Right renal pelvis (tissue), 4 donors: ENCODE measurements around the gene RCCD1. TPM values are rescaled to one million over a fixed set of nuclear protein-coding genes. Genes with fewer than 3 reads are reported as not detected.
A peak's percentile ranks its signal among the peaks of the same experiment; 100 is the strongest.

ENCODE experiments used
- DNase-seq, 4 donors: peaks; one replicate each; pipeline ENCODE4 v3.0.0-alpha.2; 2013; ENCODE audit warnings: low read depth in 4 of 4, low spot score in 3 of 4, missing footprints in 1 of 4
- polyA plus RNA-seq, 4 donors: library from polyadenylated mRNA; unstranded; fragments of 120-200 nt; gene quantifications; one replicate each; pipeline ENCODE4 v1.2.1, GENCODE V29; 2013; ENCODE audit not compliant: insufficient read length in 4 of 4

Gene RCCD1
- polyA plus RNA-seq, 4 donors, result 15.2 to 18.9 (median 17.2) TPM

DNA sequence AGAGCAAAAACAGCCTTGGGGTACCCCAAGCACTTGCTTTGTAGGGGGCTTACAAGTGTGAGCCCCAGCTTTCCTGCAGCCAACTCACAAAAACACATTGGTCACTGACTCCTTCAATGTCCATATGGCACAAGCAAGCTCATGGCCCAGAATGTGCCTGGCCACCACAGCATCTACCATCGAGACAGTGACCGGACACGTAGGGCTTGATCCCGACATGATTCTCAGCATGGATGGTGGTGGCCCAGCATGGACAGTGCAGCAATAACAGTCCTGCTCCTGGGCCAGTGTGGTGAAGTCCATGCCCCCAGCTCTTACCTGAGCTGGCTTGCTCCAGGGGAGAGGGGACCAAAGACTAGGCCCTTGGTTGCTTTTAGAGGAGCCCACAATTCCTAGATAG, 13.6 kb upstream of the RCCD1 start:
- DNase-seq, result no peak

DNA sequence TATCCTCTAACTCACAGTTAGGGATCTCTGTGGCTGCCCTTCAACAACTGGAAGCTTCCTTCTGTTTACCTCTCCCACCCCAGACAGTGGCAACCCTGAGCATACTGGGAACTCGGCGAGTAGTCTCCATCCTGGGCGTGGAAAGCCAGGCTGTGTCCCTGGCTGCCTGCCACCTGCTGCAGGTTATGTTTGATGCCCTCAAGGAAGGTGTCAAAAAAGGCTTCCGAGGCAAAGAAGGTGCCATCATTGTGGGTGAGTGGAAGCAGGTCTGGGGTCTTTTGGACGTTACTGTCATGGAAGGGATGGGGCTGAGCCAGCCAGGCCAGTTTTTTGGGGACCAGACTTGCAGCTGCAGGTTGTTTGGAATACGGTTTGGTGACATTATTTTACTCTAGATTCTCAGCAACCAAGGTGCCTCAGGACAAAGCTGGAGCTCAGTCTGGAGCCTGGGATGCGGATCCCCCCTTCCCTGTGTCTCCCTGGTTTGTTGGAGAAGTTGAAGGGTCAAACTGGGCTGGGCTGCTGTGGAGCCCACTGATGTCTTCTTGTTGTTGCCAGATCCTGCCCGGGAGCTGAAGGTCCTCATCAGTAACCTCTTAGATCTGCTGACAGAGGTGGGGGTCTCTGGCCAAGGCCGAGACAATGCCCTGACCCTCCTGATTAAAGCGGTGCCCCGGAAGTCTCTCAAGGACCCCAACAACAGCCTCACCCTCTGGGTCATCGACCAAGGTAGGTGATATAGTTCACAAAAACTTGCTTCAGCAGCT, 12.1 kb upstream of the RCCD1 start:
- no peak for DNase-seq

DNA sequence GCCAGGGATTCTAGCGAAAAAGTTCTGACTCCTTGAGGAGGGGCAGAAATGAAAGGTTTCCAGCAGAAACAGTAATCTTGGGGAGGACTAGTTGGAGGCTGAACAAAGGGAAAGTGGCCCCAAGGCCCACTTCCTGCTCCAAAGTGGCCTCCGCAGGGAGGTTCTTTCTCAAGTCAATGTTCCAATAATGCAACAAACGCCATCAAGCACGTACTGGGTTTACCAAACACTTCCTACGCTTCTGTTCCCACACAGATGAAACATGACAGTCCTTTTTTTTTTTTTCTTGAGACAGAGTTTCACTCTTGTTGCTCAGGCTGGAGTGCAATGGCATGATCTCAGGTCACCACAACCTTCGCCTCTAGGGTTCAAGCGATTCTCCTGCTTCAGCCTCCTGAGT, 9.6 kb upstream of the RCCD1 start:
- no peak for DNase-seq

DNA sequence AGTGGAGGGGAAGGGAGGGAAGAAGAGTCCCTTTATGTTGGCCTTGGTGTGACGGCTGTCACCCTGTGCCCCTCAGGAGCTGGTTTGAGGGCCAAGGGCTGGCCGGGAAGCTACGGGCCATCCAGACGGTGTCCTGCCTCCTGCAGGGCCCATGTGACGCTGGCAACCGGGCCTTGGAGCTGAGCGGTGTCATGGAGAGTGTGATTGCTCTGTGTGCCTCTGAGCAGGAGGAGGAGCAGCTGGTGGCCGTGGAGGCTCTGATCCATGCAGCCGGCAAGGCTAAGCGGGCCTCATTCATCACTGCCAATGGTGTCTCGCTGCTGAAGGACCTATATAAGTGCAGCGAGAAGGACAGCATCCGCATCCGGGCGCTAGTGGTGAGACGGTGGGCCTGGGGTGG, 8.1 kb upstream of the RCCD1 start:
- no peak for DNase-seq

DNA sequence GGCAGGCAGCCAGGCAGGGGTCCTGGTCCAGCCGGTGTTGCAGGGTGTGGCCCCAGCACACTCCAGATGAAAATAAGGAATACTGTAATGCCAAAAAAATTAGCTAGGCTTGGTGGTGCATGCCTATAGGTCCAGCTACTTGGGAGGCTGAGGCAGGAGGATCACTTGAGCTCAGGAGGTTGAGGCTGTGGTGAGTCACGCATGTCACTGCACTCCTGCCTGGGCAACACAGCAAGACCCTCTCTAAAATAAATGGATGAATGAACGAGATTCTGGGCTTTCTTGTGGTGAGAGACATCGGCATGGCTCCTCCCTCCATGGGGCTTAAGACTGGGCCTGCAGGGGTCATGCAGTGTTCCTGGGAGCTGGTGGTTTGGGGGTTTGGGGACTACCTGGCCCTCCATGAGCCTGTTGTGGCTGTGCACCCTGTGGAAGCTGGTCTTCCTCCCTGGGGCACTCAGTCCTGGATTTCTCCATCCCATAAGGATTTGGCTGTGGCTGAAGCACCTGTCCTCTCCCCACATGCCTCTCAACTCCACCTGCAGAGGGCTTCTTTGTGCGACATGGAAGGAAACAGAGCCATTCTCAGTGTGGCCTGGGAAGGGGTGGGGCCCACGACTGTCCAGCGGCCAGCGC, 7.6 kb upstream of the RCCD1 start:
- no peak for DNase-seq

DNA sequence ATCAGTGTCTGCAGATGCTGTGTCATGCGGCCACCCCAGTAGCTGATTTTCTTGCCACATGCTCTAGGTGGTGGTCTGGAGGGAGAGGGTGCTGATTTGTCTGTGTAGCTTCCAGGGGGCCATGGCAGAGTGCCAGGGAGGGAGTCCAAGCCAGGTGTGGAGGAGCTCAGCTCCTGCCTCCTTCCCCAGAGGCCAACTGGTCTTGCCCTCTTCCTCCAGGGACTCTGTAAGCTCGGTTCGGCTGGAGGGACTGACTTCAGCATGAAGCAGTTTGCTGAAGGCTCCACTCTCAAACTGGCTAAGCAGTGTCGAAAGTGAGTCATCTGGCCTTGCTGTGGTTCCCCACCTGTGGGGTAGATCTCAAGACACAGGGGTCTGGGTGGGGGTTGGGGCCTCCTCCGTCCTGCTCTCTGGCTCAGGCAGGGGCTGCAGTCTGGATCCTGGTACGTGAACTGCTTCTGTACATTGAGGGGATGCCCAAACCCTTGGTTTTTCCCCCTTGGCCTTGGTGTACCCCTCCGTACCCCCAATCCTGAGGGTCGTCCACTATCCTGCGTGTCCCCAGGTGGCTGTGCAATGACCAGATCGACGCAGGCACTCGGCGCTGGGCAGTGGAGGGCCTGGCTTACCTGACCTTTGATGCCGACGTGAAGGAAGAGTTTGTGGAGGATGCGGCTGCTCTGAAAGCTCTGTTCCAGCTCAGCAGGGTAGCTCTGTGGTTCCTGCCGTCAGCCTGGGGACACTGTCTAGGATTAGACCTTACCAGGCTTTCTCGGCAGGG, 6.9 kb upstream of the RCCD1 start:
- no peak for DNase-seq

- DNase-seq, result no peak
These were observed 6.2 kb upstream of the RCCD1 start for GRCh38 chr15:90948506-90948905.

- DNase-seq, result no peak
These were observed 4.6 kb upstream of the RCCD1 start for GRCh38 chr15:90949979-90950675.

GRCh38 chr15:90950676-90951075, 4.0 kb upstream of the RCCD1 start:
- DNase-seq, result no peak

DNA sequence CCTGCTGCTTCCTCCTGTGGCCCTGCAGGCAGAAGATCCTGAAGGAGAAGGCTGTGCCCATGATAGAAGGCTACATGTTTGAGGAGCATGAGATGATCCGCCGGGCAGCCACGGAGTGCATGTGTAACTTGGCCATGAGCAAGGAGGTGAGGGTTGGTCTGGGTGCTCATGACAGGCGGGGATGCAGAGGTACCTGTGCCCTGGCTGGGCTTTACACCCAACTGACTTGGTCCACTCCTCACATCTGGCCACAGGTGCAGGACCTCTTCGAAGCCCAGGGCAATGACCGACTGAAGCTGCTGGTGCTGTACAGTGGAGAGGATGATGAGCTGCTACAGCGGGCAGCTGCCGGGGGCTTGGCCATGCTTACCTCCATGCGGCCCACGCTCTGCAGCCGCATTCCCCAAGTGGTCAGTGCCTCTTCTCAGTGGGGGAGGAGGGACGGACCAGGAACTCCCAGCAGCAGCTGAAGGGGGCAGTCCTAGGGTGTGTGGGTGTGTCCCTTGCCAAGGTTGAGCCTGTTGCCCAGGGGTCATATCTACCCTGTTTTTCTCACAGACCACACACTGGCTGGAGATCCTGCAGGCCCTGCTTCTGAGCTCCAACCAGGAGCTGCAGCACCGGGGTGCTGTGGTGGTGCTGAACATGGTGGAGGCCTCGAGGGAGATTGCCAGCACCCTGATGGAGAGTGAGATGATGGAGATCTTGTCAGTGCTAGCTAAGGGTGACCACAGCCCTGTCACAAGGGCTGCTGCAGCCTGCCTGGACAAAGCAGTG, 1.6 kb upstream of the RCCD1 start:
- no peak for DNase-seq

DNA sequence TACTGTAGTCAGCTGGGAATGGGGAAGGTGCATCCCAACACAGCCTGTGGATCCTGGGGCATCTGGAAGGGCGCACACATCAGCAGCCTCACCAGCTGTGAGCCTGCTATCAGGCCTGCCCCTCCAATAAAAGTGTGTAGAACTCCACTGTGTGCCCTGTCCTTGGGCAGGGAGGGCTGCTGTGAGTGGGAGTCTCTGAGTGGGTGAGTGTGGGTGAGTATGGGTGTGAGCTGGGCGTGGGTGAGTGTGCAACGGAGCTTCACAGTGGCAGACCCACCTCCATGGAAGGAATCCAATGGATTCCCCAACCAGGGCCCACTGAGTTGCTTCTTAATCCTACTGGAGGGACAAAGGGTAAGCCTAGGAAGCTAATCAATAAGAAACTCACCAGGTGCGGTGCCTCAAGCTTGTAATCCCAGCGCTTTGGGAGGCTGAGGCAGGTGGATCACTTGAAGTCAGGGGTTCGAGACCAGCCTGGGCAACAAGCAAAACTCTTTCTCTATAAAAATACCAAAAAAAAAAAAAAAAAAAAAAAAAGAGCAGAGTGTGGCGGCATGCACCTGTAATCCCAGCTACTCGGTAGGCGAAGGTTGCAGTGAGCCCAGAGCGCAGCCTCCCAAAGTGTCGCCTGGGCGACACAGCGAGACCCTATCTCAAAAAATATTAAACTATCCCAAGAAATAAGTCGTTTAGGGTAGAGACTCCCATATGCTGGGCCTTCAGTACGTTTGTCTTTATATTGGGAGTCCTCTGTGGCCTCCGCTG, 555 bp upstream of the RCCD1 start:
- DNase-seq, result no peak

- DNase-seq, result no peak
These were observed 1.1 kb downstream of the RCCD1 start for GRCh38 chr15:90955624-90956273.

GRCh38 chr15:90956274-90957030, 1.8 kb downstream of the RCCD1 start:
- DNase-seq, result peak; percentile 54 to 78 (median 68)

DNA sequence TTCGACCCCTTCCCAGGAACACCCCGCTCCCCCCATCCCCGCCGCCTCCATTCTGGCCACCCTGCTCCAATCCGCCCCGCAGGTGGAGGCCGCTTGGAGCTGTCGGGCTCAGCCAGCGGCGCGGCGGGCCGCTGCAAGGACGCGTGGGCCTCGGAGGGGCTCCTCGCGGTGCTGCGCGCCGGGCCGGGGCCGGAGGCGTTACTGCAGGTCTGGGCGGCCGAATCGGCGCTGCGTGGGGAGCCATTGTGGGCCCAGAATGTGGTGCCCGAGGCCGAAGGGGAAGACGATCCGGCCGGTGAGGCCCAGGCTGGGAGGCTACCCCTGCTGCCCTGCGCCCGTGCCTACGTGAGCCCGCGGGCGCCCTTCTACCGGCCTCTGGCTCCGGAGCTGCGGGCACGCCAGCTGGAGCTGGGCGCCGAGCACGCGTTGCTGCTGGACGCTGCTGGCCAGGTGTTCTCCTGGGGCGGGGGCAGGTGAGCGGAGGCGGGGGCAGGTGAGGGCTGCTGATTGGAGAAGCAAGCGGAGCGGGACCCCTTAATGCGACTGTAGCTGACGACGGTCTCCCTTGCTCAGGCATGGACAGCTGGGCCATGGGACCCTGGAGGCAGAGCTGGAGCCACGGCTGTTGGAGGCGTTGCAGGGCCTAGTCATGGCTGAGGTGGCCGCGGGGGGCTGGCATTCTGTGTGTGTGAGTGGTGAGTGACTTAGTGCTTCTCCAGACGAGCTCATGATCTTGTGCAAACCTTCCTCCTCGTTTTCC, 2.5 kb downstream of the RCCD1 start:
- no peak for DNase-seq

- no peak for DNase-seq
These were observed 3.1 kb downstream of the RCCD1 start for GRCh38 chr15:90957791-90958190.

DNA sequence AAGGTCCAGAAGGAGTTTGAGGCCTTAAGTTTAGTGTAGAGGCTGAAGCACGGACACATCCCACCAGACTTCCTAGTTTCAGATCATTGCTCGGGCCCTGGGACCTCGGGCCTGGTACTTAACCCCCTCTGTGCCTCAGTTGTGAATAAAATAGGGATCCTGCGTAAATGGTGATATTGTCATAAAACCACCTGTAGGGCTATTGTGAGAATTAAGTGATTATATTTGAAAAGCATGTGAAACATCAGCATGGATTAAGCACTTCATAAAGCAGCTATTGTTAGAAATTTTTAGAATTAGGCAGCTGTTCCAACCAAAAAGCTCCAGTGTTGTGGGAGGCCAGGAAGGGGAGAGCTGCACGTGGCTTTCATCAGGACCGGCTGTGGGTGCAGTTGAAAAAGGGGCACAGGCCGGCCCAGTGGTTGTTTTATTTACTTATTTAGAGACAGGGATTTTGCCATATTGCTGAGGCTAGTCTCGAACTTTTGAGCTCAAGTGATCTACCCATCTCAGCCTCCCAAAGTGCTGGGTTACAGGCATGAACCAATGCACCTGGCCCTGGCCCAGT, 4.4 kb downstream of the RCCD1 start:
- no peak for DNase-seq

DNA sequence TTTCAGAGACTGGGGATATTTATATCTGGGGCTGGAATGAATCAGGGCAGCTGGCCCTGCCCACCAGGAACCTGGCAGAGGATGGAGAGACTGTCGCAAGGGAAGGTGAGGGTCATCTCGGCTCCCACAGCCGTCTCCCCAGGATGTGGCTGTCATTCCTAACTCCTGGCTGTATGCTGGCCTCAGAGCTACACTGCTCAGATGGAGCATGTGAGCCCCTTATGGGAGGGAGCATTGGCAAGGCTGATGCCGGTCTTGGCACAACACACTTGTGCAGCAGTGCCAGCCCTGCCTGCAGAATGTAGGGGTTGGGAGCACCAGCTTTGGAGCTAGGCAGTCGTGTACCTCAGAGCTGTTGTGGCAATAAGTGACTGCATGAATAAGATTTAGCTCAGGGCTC, 5.2 kb downstream of the RCCD1 start:
- DNase-seq, result no peak
